SK-N-SH treated with all-trans-retinoic acid at 6 μM for 48 hours (cell line): ENCODE measurements around the gene SNRPB.

Experiments used
- ISL1 ChIP-seq: fragments of 250-450 bp; sonication (Bioruptor Pico); IDR thresholded peaks from 2 replicates; pipeline ENCODE4 v2.1.2; 2022; ENCODE audit warnings: mild to moderate bottlenecking, moderate library complexity
- RARB ChIP-seq: fragments of 250-450 bp; sonication (Bioruptor Pico); IDR thresholded peaks from 2 replicates; pipeline ENCODE4 v1.8.0; 2021; ENCODE audit warnings: mild to moderate bottlenecking, moderate library complexity
- TF ChIP-seq, protein P1 (sequence below): fragments of 250-450 bp; sonication (Bioruptor Pico); IDR thresholded peaks from 2 replicates; pipeline ENCODE4 v1.5.1; 2020; ENCODE audit warnings: low read depth, mild to moderate bottlenecking, moderate library complexity

DNA sequence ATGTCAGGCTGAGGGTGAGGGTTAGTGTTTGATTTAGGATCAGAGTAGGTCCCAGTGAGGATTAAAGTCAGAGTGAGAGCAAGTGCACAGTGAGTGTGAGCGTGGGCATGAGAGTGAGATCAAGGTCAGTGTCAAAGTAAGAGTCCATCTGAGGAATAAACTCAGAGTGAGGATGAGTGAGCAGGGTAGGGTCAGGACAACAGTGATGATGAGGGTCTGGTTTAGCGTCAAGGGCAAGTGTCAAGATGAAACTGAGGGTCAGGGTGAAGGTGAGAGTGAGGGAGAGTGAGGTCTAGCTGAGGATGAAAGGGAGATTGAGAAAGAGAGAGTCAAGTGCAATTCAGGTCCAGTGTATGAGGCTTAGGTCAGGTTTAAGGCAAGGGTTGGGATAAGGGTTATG, 45.8 kb upstream of the SNRPB start:
- TF ChIP-seq RARB (no peak), ISL1 (no peak)
- TF ChIP-seq, protein P1, sequence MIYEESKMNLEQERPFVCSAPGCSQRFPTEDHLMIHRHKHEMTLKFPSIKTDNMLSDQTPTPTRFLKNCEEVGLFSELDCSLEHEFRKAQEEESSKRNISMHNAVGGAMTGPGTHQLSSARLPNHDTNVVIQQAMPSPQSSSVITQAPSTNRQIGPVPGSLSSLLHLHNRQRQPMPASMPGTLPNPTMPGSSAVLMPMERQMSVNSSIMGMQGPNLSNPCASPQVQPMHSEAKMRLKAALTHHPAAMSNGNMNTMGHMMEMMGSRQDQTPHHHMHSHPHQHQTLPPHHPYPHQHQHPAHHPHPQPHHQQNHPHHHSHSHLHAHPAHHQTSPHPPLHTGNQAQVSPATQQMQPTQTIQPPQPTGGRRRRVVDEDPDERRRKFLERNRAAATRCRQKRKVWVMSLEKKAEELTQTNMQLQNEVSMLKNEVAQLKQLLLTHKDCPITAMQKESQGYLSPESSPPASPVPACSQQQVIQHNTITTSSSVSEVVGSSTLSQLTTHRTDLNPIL (CRISPR knock-in tag): no peak
